HG02870 (cell line): ENCODE data around the gene GNMT.
"Not testable (repeated sequence)": the region's sequence is repeated elsewhere in the genome, so short reads cannot be mapped to it uniquely, and the experiment has no call there.

Experiments used
- ATAC-seq: cut with Tn5 transposase; IDR thresholded peaks from one replicate; pipeline ENCODE4 v1.9.1; 2021; ENCODE audit warnings: mild to moderate bottlenecking, moderate library complexity; ENCODE audit not compliant: unreplicated experiment

The GNMT gene

DNA sequence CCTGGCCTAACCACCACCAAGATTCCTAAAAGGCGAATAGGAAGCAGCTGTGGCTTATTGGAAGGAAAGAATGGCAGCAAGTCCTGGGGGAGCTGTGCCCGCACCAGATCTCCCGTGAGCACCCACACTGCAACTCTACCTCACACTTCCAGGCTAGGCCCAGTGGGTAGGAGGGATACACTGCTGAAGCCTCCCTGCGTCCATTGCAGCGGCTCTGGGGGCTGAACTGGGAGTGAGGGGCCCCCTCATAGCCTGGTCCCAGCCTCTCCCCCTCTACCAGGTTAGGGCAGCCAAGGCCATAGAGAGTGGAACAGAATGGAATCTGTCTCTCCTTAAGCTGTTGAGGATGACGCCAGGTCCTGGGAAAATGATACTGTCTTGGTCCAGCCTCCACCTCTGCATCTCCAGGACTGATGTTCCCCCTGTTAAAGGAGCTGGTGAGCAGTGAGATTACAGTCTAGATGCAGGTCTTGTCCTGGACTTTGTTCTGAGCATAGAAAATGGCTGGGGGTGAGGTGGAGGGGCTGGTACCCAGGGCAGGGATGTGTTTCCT, 20.0 kb upstream of the GNMT start:
- no peak for ATAC-seq

DNA sequence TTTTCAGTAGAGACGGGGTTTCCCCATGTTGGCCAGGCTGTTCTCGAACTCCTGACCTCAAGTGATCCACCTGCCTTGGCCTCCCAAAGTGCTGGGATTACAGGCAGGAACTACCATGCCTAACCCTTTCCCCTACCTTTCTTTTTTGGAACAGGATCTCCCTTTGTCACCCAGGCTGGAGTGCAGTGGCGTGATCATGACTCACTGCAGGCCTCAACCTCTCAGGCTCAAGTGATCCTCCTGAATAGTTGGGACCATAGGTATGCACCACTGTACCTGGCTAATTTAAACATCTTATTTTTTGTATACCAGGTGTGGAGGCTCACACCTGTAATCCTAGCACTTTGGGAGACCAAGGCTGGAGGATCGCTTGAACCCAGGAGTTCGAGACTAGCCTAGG, 19.2 kb upstream of the GNMT start:
- not testable (repeated sequence) for ATAC-seq

DNA sequence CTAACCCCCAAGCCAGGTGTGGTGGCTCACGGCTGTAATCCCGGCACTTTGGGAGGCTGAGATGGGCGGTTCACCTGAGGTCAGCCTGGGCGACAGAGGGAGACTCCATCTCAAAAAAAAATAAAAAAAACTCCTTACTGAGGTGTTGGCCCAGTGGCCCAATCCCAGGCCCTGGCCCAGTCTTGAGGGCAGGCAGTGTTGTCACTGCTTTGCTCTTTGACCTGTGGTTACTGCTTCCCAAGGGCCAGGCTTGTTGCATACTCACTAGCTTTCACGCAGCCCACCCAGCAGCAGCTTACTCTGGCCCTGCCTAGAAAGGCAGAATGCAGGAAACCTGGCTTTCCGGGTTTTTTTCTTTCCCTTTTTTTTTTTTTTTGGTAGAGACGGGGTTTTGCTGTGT, 18.1 kb upstream of the GNMT start:
- ATAC-seq, result no peak

DNA sequence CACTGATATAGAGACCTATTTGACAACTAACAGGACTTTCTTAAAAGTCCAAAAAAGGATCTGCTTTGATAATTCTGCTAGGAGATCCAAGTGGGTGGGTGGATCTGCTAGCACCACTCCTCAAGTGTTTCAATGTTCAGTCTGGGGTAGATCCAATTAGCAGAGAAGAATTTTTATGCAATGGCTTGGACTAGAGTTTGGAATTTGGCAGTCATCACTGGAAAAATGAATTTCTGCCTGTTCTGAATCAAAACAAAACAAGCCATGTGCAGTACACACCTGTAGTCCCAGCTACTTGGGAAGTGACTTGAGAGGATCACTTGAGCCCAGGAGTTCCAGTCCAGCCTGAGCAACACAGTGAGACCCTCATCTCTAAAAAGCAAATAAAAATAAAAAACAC, 12.6 kb upstream of the GNMT start:
- no peak for ATAC-seq

DNA sequence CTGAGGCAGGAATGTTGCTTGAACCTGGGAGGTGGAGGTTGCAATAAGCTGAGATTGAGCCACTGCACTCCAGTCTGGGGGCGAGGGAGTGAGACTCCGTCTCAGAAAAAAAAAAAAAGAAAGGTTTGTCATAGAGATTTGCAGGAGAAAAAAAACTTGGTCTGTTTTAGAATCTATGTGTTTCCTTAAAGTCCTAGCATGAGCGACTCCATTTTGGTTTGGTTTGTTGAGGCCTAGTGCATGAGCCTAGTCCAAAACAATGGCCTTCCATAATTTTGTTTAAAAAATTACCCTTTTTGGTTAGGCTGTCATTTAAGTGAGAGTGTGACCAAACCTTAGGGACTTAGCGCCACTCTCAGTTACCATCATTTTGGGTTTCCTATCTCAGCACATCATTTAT, 8.2 kb upstream of the GNMT start:
- no peak for ATAC-seq

DNA sequence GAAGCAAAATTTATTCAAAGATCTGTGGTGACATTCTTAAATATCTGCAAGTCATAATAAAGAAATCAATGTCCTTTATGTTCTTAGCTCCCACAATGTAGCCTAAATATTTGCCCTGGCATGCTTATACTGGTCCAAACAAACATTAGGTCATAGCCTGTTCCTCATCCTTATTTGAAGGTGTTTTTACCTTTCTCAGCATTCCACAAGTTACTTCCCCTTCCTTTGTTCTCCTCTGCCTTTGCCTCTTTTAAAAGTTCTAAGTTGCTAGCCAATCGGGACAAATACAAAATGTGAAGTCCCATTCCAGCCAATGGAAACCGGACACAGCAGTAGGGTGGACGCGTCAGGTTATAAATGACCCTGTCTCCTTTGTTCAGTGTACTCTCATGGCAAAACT, 6.1 kb upstream of the GNMT start:
- ATAC-seq, result not testable (repeated sequence)

DNA sequence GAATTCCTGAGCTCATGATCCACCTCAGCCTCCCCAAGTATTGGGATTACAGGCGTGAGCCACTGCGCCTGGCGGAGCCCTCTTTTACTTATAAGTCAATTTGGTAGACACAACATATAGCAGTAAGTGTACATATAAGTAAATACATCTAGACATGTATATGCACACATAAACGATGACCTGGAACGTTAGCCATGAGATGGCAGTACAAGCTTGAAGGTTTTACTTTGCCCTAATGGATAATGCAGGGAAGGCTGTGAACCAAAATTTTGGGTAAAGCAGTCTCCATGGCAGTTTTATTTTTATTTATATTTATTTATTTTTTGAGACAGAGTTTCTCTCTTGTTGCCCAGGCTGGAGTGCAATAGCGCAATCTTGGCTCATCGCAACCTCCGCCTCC, 2.4 kb upstream of the GNMT start:
- ATAC-seq, result no peak

DNA sequence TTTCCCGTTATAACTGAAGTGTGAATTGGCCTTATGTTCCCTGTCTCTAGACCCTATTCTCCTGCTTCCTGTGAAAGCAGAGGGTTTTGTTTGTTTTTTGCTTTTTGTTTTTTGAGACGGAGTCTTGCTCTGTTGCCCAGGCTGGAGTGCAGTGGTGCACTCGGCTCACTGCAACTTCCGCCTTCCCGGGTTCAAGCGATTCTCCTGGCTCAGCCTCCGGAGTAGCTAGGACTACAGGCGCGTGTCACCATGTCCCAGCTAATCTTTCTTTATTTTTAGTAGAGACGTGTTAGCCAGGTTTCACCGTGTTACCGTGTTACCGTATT, 674 bp upstream of the GNMT start:
- no peak for ATAC-seq

DNA sequence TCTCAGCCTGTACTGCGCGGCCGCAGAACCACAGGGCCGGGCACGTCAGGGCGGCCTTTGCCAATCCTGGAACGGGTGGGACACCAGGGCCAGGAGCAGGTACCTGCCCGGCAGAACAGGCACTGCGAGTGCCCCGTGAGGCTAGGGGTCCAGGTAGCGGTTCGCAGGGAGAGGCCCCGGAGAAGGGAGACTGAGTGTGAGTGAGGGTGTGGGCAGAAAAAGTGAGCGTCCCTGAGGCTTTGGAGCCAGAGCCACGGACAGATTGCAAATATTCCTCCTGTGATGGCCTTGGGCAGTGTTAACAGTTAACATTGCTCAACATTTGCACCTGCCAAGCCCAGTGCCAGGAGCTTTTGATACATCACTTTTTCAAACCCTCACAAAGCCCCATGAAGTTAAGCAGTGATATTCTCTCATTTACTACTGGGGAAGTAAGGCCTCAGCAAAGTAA, 491 bp downstream of the GNMT start:
- no peak for ATAC-seq

DNA sequence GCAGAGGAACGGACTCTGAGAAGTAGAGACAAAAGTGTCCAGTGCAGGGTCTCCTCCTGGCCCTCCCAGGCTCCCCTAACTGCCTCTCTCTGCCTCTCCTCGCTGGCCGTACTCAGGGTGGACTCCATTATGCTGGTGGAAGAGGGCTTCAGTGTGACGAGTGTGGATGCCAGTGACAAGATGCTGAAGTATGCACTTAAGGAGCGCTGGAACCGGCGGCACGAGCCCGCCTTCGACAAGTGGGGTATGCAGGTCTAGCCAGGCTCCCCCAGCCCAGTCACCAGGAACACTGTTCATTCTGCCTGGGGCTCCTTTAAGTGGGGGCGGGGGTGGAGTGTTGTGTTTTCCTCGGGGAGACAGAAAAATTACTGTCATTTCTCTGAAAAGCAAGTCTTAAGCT, 1.5 kb downstream of the GNMT start:
- no peak for ATAC-seq

DNA sequence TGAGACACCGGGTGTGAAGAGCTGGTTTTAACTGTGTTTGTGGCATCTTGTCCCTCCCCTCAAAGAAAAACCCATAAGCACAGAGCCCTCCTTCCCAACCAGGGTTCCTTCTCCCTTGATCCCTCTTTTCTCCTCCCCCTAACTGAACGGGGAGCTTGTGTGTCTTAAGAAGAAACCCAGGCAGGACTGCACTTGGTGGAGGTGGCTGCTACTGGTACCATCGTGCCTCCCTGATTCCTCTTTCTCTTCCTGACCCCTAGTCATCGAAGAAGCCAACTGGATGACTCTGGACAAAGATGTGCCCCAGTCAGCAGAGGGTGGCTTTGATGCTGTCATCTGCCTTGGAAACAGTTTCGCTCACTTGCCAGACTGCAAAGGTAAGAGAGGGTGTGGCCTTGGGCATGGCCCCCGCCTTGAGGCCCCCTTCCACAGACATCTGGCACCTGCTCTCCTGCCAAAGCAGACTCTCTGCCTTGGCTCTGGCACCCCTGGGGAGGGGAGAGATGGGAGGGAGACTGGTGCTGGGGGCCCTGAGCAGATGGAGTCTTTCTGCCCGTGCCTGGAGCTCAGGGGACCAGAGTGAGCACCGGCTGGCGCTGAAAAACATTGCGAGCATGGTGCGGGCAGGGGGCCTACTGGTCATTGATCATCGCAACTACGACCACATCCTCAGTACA, 2.1 kb downstream of the GNMT start:
- ATAC-seq, result no peak

DNA sequence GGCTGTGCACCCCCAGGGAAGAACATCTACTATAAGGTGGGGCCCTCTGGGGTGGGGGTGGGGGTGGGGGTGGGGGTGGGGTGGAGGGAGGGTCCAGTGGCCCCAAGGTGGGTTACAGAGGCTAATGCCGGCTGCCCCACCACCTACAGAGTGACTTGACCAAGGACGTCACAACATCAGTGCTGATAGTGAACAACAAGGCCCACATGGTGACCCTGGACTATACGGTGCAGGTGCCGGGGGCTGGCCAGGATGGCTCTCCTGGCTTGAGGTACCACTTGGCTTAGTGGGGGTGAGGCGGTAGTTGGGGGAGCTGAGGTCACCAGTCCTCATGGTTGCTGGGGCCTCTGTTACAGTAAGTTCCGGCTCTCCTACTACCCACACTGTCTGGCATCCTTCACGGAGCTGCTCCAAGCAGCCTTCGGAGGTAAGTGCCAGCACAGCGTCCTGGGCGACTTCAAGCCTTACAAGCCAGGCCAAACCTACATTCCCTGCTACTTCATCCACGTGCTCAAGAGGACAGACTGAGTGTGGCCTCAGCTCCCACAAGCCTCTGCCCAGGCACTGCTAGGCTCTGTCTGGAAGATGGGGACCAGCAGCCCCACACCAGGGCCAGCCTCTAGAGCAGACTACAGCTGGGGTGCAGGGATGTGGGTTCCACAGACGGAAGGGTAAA, 2.8 kb downstream of the GNMT start:
- no peak for ATAC-seq

DNA sequence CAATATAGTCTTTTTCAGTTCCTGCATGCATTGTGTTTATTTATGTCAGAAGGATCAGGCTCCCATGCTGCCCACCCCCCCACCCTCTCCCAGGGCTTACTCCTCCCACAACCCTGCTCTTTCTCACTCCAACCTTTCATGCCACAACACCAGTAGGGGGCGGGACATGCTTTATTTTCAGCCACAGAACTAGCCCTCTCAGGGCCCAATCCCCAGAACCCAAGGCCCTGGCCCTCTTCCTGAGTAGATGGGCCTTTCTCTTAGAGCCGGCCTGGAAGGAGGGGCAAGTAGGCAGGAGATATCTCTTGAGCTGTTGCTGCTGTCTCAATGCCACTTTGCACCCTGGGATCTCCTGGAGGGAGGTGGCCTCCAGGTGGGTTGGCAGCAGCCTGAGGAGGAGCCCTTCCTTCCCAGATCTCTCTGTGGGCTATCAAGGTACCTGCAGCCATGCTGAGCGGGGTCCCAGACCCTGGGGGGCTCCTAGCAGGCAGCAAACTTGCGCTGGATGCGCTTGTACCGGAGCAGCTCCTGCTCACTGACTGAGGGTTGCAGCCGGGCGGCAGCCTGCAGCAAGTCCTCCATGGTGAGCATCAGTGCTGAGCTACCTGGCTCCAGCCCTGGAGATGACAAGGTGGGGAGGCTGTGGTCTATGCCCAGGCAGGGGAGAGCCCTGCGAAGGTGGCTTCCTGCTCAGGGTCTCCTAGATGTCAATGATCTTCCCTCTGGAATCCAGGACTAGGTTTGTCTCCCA, 3.5 kb downstream of the GNMT start:
- no peak for ATAC-seq

DNA sequence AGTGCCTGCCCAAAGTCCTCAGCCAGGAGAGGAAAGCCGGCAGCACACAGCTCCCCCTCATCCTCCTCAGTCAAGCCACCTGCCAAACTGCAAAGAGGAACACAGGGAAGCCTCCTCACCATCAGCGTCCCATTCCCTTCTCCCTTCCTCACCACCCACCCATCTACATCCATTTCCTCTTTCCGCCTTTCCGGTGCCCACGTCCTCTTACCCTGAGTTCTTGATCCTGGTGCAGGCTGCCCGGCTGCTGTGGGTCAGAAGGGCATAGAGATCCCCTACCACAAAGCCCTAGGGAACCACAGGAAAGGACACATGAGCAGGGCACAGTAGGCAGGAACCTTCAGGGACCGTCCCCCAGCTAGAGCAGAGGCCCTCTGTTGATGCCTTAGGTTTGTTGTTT, 6.0 kb downstream of the GNMT start:
- no peak for ATAC-seq

DNA sequence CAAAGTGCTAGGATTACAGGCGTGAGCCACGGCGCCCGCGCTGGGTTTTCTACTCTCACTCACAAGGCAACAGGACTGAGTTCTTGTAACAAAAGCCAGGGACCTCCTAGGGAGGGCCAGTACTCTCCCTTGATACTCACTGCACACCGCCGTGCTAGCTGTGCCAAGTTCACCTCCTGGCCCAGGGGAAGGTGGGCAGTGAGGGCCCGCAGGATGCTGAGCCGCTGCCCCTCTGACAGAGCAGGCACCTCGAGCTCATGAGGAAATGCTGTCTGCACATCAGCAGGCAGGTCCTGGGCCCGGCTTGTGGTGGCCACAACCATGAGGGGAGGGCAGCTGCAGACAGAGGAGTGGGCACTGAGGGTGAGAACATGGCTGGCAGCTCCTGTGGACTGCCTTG, 6.7 kb downstream of the GNMT start:
- no peak for ATAC-seq

DNA sequence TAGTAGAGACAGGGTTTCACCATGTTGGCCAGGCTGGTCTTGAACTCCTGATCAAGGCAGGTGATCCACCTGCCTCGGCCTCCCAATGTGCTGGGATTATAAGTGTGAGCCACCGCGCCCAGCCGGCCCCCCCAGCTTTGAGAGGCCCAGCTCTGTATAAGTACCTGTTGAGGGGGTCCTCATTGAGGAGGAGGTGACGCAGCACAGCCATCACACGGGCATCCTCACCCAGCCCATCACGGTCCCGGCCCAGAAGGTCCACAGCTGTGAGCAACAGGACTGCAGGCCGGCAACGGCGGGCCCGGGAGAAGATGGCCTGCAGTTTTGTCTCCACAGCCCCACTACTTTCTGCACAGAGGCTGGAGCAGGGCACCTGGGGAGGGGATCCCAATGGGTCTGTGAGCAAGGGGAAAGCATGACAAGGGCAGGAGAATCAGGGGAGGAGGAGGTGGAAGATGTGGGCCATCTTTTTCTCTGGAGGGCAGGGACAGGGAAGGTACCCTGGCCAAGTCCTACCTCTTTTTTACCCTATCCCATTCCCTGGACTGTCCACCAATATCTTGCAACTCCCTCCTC, 7.7 kb downstream of the GNMT start:
- no peak for ATAC-seq

DNA sequence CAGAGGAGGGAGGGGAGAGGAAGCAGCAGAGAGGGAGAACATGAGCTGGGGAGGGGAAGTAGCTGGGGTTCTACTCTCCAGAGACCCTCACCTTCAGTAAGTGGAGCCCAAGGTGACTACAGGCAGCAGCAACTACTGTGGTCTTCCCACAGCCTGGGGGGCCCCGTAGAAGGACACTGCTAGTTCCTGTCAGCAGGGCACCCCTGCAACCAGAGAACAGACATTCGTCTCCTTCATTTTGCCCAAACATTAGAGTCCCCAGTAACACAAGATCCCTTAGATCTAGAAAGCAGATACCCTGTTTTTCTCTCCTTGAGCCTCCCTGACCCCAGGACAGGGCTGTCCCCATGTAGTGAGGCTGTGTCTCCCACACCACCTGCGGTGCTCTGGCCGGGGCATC, 8.2 kb downstream of the GNMT start:
- no peak for ATAC-seq

DNA sequence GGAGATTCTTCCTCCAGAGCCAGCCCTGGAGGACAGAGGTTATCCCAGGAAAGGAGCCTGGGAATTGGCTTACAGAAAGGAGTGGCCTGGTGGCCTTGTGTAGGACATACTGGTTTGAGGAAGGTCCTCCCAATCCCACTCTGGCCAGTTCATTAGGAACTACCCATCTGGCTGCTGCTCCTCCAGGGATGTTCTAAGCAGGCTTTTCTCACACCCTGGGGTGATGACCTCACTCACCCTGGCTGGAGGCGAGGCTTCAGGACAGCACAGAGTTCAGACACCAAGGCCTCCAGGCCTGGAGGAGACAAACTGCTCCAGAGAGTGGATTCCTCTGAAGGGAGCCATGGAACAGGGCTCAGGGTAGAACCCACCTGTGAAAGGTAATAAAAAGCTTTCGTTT, 8.9 kb downstream of the GNMT start:
- ATAC-seq, result no peak

DNA sequence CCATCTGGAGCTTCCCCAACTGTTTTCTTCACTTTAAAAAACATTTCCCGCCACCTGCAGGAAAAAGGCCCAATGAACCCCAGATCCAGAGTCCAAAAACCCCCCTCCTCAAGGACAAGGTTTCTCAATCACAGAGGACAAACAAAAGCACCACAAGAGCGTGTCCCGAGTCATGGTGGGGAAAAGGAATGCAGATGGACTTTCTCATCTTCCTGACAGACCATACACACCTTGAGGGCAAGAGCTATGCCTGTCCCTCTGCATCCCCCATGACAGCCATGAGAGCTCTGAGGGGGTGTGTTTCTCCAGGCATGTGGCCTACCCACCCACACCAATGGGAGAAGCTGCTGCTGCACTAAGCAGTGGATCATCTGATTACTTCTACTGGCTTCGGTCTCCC, 9.4 kb downstream of the GNMT start:
- no peak for ATAC-seq

DNA sequence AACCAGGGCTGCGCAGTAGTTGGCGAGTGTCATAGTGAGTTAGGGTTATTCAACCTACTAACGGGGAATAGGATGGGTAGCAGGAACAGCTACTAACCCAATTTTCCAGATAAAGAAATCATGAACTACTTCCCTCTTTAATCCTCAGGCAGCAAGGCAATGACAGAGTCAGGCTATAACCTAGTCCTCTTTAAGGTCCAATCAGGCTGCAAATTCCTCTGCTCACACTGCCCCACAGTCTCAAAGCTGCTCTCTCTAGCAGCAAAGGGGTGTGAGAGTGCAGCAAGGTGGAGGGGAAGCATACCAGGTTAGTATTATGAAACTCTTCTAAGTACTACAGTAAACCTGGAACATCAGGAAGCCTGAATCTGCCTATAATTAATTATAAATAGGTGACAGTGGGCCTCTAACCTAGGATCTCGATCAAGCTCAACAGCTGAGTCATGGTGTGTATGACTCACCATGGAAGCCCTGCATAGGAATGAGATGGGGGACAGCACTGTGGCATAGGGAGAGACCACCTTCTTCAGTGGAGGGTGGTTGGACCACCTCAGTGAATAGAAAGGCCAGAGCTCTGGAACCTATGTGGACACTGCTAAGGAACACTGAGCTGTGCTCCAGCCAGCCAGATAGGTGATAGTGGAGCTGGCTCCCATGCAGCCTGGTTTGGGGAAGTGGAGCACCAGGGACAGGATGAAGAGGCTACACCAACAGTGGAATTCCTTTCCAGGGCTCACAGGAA, 10.5 kb downstream of the GNMT start:
- no peak for ATAC-seq

DNA sequence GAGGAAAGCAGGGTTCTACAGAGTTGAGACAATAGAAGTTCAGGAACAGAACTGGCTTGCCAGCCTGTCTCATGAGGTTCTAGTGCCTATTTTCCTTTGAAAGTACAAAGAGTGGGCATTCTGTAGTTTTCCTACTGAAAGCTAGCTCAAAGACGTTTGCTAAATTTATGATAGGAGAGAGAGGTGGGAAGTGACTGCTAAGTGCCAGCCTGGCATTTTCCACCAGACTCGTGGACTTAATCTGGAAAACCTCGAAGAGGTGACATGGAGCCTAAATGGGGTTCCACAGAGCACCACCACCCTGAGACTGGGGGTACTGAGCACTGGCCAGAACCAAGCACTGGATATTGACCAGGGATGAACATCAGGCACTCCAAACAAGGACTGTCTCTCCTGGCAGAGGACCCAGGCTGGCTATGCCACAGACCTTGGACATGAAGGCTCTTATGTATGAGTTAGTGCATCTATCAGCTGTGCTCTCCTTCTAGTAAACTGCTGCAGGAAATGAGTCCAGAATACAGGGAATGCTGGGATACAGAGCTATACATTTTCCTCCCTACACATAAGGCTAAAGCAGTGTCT, 11.3 kb downstream of the GNMT start:
- ATAC-seq, result no peak
